Chondrocyte (in vitro differentiated cells): ENCODE measurements around the gene CACNA1S. TPM values are rescaled to one million over a fixed set of nuclear protein-coding genes. Genes with fewer than 3 reads are reported as not detected.

Experiments used
- DNase-seq: peaks from one replicate; pipeline ENCODE4 v3.0.0; 2021; ENCODE audit warnings: mixed read lengths, low spot score
- H3K27ac Mint-ChIP-seq: one replicate; pipeline ENCODE4 v1.8.0; 2021; ENCODE audit warnings: mild to moderate bottlenecking, moderate library complexity, mixed read lengths; ENCODE audit not compliant: unreplicated experiment
- H3K27me3 Mint-ChIP-seq: 2 replicates; pipeline ENCODE4 v1.8.0; 2021; ENCODE audit warnings: low read depth, mixed read lengths
- H3K36me3 Mint-ChIP-seq: 2 replicates; pipeline ENCODE4 v1.8.0; 2021; ENCODE audit warnings: low read depth, mixed read lengths
- H3K4me1 Mint-ChIP-seq: 2 replicates; pipeline ENCODE4 v1.8.0; 2021; ENCODE audit warnings: low read depth, mild to moderate bottlenecking, mixed read lengths
- H3K4me3 Mint-ChIP-seq: one replicate; pipeline ENCODE4 v1.8.0; 2021; ENCODE audit warnings: mild to moderate bottlenecking, moderate library complexity, mixed read lengths; ENCODE audit not compliant: unreplicated experiment
- H3K9me3 Mint-ChIP-seq: 2 replicates; pipeline ENCODE4 v1.8.0; 2021; ENCODE audit warnings: low read depth, mixed read lengths
- CTCF ChIP-seq: fragments of 200-600 bp; sonication (generic); IDR thresholded peaks from 2 replicates; pipeline ENCODE4 v1.5.0; 2021; ENCODE audit warnings: antibody characterized with exemption, mild to moderate bottlenecking, moderate library complexity
- total RNA-seq: library from RNA; stranded (reverse); gene quantifications from 3 replicates; pipeline ENCODE4 v1.2.1, GENCODE V29; 2021

Gene CACNA1S
- total RNA-seq, 1 donor from 2014 or later: 0.40 TPM

GRCh38 chr1:201127755-201128455 is 15.7 kb upstream of the CACNA1S start:
- DNase-seq: peak; percentile 53
- TF ChIP-seq CTCF: peak; percentile 13
- H3K4me1 Mint-ChIP-seq: peaks cover 6% of the 10 kb centered on the region
- no peak overlapping the region for H3K27ac Mint-ChIP-seq
- H3K36me3 Mint-ChIP-seq: peaks cover 3% of the 10 kb centered on the region
- no peak overlapping the region for H3K4me3 Mint-ChIP-seq
- H3K27me3 Mint-ChIP-seq: peaks cover 8% of the 10 kb centered on the region
- H3K9me3 Mint-ChIP-seq: peaks cover 3% of the 10 kb centered on the region

- Mint-ChIP-seq H3K4me3 (no peak within 1 kb of the TSS), H3K9me3 (peaks cover 3% of the 10 kb centered on the region)
These were observed 14.9 kb upstream of the CACNA1S start, which contains the start of gene ASCL5 for GRCh38 chr1:201126832-201127754. TSS of gene ASCL5 (minus strand) at chr1:201127184. CDS start at chr1:201115372, 11,812 bp downstream.

GRCh38 chr1:201126463-201126831 is 14.2 kb upstream of the CACNA1S start:
- H3K9me3 Mint-ChIP-seq: peaks cover 3% of the 10 kb centered on the region
- no peak overlapping the region for H3K4me3 Mint-ChIP-seq
- H3K4me1 Mint-ChIP-seq: peaks cover 6% of the 10 kb centered on the region
- H3K36me3 Mint-ChIP-seq: peaks cover 3% of the 10 kb centered on the region
- H3K27me3 Mint-ChIP-seq: peaks cover 8% of the 10 kb centered on the region
- no peak for TF ChIP-seq CTCF
- H3K27ac Mint-ChIP-seq: no peak overlapping the region
- DNase-seq: no peak

More at GRCh38 chr1:201126832-201127754, 14.9 kb upstream of the CACNA1S start, which contains the start of gene ASCL5:
- Mint-ChIP-seq H3K36me3 (peaks cover 3% of the 10 kb centered on the region), H3K4me1 (peaks cover 6% of the 10 kb centered on the region), H3K27ac (no peak within 1 kb of the TSS), H3K27me3 (peaks cover 8% of the 10 kb centered on the region)
- no peak for DNase-seq
- TF ChIP-seq CTCF: no peak

- peaks cover 3% of the 10 kb centered on the region for H3K9me3 Mint-ChIP-seq
- peaks cover 10% of the 10 kb centered on the region for H3K27me3 Mint-ChIP-seq
- H3K27ac Mint-ChIP-seq: no peak overlapping the region
- H3K4me1 Mint-ChIP-seq: peaks cover 6% of the 10 kb centered on the region
- no peak for DNase-seq
- peaks cover 3% of the 10 kb centered on the region for H3K36me3 Mint-ChIP-seq
- H3K4me3 Mint-ChIP-seq: no peak overlapping the region
- TF ChIP-seq CTCF: no peak
These were observed 13.6 kb upstream of the CACNA1S start for GRCh38 chr1:201125800-201126199.

- Mint-ChIP-seq H3K27ac (no peak overlapping the region), H3K27me3 (peaks cover 11% of the 10 kb centered on the region), H3K4me1 (peaks cover 6% of the 10 kb centered on the region), H3K9me3 (no peaks in the 10 kb centered on the region), H3K36me3 (peaks cover under 1% of the 10 kb centered on the region), H3K4me3 (no peak overlapping the region)
- DNase-seq: no peak
- TF ChIP-seq CTCF: no peak
These were observed 12.8 kb upstream of the CACNA1S start for GRCh38 chr1:201125019-201125418.
